Measurements from ENCODE around the gene BCAS4. TPM values are rescaled to one million over a fixed set of nuclear protein-coding genes. Genes with fewer than 3 reads are reported as not detected.
A peak's percentile ranks its signal among the peaks of the same experiment; 100 is the strongest.

Gene BCAS4, protein sequence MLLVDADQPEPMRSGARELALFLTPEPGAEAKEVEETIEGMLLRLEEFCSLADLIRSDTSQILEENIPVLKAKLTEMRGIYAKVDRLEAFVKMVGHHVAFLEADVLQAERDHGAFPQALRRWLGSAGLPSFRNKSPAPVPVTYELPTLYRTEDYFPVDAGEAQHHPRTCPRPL
- 3.9 TPM for total RNA-seq
- long read RNA-seq, full-length matches to known transcripts, result 8 of 14 reads
- long read RNA-seq, partial matches to known transcripts, result 1 of 14 reads
- long read RNA-seq, other reads (novel, unspliced or antisense), result 5 of 14 reads

DNA sequence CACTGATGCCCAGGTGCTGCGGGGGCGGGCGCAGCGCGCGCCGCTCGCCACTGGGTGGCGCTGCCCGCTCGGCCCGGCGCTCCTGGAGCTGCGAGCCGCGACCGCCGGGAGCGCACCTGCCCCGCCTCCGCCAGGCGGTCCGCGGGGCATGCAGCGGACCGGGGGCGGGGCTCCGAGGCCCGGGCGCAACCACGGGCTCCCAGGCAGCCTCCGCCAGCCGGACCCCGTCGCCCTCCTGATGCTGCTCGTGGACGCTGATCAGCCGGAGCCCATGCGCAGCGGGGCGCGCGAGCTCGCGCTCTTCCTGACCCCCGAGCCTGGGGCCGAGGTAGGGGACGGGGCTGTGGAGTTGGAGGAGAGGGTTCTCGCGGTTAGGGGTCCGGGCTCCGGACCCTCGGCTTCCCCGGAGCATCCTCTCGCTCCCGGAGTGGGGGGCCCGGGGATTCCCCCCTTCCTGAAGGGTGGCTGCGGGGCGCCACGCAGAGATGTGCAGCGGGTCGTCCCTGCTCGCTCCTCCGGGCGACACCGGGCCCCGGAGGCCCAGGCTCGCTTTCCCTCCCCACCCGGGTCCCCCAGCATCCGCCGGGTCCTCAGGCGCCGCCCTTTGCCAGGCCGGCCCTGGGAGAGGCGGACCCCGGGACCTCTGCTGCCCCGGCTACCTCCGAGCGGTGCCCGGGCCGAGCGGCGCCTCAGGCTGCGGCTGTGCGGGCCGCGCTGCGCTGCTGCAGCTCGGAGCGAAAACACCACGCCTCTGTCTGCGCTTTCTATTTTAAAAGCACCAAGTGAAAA, at the start of gene BCAS4:
Gene BCAS4, plus strand, starts transcription at position 216 of the 789 bp plus-strand sequence. Its CDS starts 23 bp downstream, at position 239.
- H3K4me1 ChIP-seq, result peaks cover 30% of the 10 kb centered on the region

DNA sequence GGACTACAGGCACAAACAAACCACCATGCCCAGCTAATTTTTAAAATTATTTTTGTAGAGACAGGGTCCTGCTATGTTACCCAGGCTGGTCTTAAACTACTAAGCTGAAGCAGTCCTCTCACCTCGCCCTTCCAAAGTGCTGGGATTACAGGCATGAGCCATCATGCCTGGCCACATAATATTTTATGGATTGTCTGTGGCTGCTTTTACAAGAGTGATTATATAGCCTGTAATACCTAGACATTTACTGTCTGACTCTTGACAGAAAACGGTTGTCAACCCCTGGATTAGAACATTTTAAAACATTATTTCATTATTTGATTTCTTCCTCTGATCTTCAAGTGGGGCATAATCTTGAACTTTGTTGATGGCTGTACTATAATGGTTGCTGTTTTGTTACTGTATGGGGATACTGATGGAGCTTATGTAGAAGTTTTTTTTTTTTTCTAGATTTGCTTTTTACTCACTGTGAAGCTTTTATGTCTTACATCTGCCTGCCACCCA, 49.2 kb upstream of the BCAS4 start:
- intact Hi-C loops (cut with DNase I), result no loop called here
- Histone ChIP-seq H3K4me3 (no peak overlapping the region), H3K9me3 (no peaks in the 10 kb centered on the region), H3K4me1 (peaks cover 38% of the 10 kb centered on the region), H3K27ac (no peak overlapping the region), H3K36me3 (peaks cover 17% of the 10 kb centered on the region), H3K27me3 (ENCODE audit: low read depth) (no peaks in the 10 kb centered on the region)
- ATAC-seq (no peak), DNase-seq (no peak)
- no peak for TF ChIP-seq CTCF (IDR thresholded peaks at IDR 0.05)

More for the DNA sequence above, at the start of gene BCAS4:
- DNase-seq (peak; percentile 80), ATAC-seq (peak; percentile 89 to 94)
- Histone ChIP-seq H3K36me3 (no peaks in the 10 kb centered on the region), H3K9me3 (no peaks in the 10 kb centered on the region), H3K27me3 (ENCODE audit: low read depth) (no peaks in the 10 kb centered on the region), H3K27ac (peak within 1 kb of the TSS; percentile 60), H3K4me3 (peak within 1 kb of the TSS; percentile 82)
- peak; percentile 77 for TF ChIP-seq CTCF (IDR thresholded peaks at IDR 0.05)
- intact Hi-C loops (cut with DNase I), result no loop called here

GRCh38 chr20:50746138-50746940, 48.5 kb upstream of the BCAS4 start:
- Histone ChIP-seq H3K4me1 (peaks cover 38% of the 10 kb centered on the region), H3K27me3 (ENCODE audit: low read depth) (no peaks in the 10 kb centered on the region), H3K36me3 (peaks cover 17% of the 10 kb centered on the region), H3K9me3 (no peaks in the 10 kb centered on the region), H3K4me3 (no peak overlapping the region), H3K27ac (no peak overlapping the region)
- no peak for DNase-seq
- intact Hi-C loops (cut with DNase I), result no loop called here
- ATAC-seq, result no peak
- TF ChIP-seq CTCF (IDR thresholded peaks at IDR 0.05), result no peak

DNA sequence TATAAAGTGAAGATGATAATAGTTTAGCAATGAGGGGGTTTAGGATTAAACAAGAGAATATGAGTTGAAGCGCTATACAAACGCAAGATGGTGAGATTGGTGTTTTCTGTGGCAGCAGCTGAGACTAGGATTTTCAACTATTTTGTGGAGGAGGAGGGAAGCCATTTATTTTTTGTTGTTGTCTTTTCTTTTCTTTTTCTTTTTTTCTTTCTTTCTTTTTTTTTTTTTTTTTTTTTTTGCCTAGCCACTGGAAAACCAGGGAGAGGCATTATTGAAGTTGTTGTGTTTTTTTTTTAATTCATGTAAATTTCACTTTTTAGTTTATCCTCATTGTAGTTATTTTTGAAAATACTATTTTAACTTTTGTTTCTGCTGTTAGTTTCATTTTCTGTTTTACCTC, 47.6 kb upstream of the BCAS4 start:
- Histone ChIP-seq H3K4me3 (no peak overlapping the region), H3K9me3 (no peaks in the 10 kb centered on the region), H3K27ac (no peak overlapping the region), H3K36me3 (peaks cover 17% of the 10 kb centered on the region), H3K27me3 (ENCODE audit: low read depth) (no peaks in the 10 kb centered on the region), H3K4me1 (peaks cover 28% of the 10 kb centered on the region)
- intact Hi-C loops (cut with DNase I), result no loop called here
- ATAC-seq (no peak), DNase-seq (no peak)
- TF ChIP-seq CTCF (IDR thresholded peaks at IDR 0.05), result no peak

- H3K9me3 ChIP-seq, result no peaks in the 10 kb centered on the region
- peaks cover 12% of the 10 kb centered on the region for H3K4me1 ChIP-seq
- no peak for TF ChIP-seq CTCF (IDR thresholded peaks at IDR 0.05)
- intact Hi-C loops (cut with DNase I), result no loop called here
- no peak for DNase-seq
- peaks cover 17% of the 10 kb centered on the region for H3K36me3 ChIP-seq
- no peak overlapping the region for H3K4me3 ChIP-seq
- H3K27ac ChIP-seq, result no peak overlapping the region
- no peak for ATAC-seq
- H3K27me3 ChIP-seq (ENCODE audit: low read depth), result no peaks in the 10 kb centered on the region
Observed at GRCh38 chr20:50750145-50750671, 44.7 kb upstream of the BCAS4 start.

Data from lower lobe of right lung (tissue), 2 donors.